PFSK-1 (cell line): ENCODE data around the gene DLGAP1.

Source experiments
- FOXP2 ChIP-seq: optimal IDR thresholded peaks from 2 replicates; pipeline ENCODE3; 2011; ENCODE audit warnings: borderline replicate concordance, control low read depth, inconsistent platforms; ENCODE audit not compliant: insufficient read depth; ENCODE audit errors: extremely low read length, extremely low read depth
- POLR2AphosphoS5 ChIP-seq: IDR thresholded peaks from 2 replicates; pipeline ENCODE4 v1.6.1; 2012; ENCODE audit warnings: low read depth, mild to moderate bottlenecking, control low read depth, low read length, moderate library complexity
- SIN3A ChIP-seq: IDR thresholded peaks from 2 replicates; pipeline ENCODE4 v1.6.1; 2012; ENCODE audit warnings: mild to moderate bottlenecking, low read length, moderate library complexity, borderline replicate concordance; ENCODE audit not compliant: insufficient read depth
- TAF1 ChIP-seq: IDR thresholded peaks from 2 replicates; pipeline ENCODE4 v1.6.1; 2012; ENCODE audit warnings: low read length, control low read depth, borderline replicate concordance; ENCODE audit not compliant: insufficient read depth
- TF ChIP-seq, protein P1 (sequence below), 2 experiments: IDR thresholded peaks; 2 replicates each; pipeline versions ENCODE4 v1.6.1 to v1.8.0; 2011 to 2012; ENCODE audit warnings: low read depth in 2 of 2, low read length in 2 of 2, control low read depth in 1 of 2, inconsistent platforms in 1 of 2, mild to moderate bottlenecking in 1 of 2, moderate library complexity in 1 of 2; ENCODE audit not compliant: insufficient read depth in 1 of 2

Gene DLGAP1

DNA sequence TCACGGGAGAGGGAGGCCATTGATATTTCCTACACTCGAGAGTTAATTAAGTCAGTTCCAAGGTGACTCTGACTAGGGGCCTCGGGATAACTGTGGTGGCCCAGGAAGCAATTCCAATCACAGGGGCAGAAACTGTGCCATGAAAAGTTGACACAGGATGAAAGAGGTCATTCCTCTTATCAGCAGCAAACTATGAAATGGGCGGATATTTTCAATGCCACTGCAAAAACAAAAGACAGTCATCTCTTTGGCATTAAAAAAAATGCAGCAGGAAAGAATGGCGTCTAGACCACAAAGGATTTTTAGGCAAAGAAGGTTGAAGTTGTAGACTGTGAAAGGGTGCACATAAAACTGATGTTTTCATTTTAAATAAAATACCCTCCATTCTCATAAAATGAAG is 955.1 kb downstream of the DLGAP1 start:
- TF ChIP-seq FOXP2 (no peak), TAF1 (no peak)
- TF ChIP-seq, protein P1, sequence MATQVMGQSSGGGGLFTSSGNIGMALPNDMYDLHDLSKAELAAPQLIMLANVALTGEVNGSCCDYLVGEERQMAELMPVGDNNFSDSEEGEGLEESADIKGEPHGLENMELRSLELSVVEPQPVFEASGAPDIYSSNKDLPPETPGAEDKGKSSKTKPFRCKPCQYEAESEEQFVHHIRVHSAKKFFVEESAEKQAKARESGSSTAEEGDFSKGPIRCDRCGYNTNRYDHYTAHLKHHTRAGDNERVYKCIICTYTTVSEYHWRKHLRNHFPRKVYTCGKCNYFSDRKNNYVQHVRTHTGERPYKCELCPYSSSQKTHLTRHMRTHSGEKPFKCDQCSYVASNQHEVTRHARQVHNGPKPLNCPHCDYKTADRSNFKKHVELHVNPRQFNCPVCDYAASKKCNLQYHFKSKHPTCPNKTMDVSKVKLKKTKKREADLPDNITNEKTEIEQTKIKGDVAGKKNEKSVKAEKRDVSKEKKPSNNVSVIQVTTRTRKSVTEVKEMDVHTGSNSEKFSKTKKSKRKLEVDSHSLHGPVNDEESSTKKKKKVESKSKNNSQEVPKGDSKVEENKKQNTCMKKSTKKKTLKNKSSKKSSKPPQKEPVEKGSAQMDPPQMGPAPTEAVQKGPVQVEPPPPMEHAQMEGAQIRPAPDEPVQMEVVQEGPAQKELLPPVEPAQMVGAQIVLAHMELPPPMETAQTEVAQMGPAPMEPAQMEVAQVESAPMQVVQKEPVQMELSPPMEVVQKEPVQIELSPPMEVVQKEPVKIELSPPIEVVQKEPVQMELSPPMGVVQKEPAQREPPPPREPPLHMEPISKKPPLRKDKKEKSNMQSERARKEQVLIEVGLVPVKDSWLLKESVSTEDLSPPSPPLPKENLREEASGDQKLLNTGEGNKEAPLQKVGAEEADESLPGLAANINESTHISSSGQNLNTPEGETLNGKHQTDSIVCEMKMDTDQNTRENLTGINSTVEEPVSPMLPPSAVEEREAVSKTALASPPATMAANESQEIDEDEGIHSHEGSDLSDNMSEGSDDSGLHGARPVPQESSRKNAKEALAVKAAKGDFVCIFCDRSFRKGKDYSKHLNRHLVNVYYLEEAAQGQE (IDR thresholded peaks at IDR 0.05; ENCODE audit: insufficient read depth in 1 of 2, low read depth in 2 of 2, low read length in 2 of 2) = no peak

DNA sequence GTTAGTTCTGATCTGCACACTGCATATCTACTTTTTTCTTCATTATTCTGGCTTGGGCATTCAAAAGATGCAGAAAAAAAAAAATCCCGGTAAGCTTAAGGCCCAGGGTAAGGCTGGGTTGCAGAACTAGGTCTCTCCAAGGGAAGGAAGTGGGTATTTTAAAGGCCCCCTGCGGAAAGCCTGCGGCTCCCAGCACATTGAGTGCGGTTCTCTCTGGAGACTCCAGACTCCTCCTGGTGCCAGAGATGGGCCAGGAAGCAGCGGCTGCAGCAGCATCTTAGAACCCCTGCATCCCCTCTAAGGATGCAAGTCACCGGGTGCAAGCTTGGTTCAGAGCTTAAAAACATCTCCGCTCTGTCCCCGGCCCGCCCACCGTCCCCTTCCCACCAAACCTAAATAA is 955.6 kb downstream of the DLGAP1 start:
- TF ChIP-seq, protein P1 (IDR thresholded peaks at IDR 0.05; ENCODE audit: insufficient read depth in 1 of 2, low read depth in 2 of 2, low read length in 2 of 2) = no peak
- TF ChIP-seq SIN3A (no peak), POLR2AphosphoS5 (no peak), FOXP2 (no peak), TAF1 (no peak)

DNA sequence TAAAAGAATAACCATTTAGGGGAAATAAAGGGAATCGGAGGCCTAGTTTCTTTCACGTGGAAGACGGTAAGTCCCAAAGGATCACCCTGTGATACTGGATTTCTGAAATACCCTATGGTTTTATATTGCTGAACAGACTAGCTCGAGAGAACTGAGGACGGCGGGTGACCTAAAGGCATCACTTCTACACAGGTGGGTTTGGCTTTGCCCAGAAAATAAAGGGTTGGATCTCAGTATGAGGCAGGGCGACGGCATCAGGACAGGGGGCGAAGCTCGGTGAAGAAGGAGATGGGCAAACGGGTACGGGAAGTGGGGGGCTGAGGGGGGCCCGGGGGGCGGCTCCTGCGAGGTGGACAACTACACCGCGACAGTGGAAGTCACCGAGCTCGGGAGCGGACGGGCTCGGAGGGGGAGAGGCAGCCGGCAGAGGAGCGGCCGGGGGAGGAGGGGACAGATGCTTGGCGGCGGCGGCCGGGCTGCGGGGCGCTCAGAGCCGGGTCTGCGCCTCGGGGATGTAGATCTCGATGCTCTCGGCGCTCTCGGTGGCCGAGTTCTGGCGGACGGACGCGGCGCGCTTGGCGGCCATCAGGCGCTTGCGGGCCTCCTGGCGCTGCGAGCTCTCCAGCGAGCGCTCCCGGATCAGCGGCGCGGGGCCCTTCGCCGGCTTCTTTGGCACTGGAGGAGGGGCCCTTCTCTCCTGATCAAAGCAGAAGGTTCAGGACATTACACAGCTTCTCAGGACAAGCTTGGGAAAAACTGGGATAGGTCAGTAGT is 956.2 kb downstream of the DLGAP1 start:
- TF ChIP-seq, protein P1 (IDR thresholded peaks at IDR 0.05; ENCODE audit: insufficient read depth in 1 of 2, low read depth in 2 of 2, low read length in 2 of 2) = no peak
- TF ChIP-seq FOXP2 (no peak), POLR2AphosphoS5 (no peak), SIN3A (no peak)

DNA sequence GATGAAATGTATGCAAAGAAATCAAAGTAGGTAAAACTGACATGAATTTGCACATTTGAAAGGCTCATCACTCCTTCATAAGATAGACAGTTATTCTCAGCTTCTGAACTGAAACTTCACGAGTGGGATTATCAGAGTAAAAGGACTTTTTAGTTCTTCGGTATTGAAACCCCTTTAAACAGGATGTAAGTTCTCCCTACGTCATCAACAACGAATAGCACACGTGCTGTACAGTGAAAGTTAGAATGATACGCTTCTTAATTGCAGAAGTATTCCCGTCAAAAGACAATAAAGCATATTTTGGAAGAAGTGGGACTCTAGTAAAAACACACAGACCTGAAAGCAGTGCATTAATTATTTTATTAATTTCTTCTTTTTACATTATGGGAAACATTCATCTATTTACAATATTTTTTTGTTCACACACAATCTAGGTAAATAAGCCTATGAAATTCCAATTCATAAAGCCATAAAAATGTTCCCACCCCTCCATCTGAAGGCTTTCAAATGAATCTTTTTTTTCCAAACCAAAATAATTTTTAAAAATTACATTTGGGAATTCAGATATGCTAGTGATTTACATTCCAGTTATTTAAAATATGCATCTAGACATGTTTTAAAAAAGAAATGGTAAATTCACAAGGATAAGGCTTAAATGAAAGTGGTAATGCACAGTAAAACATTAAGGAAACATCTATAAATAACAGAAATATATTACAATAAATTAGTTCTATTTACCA is 959.2 kb downstream of the DLGAP1 start:
- no peak for TF ChIP-seq POLR2AphosphoS5
- no peak for TF ChIP-seq FOXP2
- no peak for TF ChIP-seq SIN3A
- no peak for TF ChIP-seq TAF1
- TF ChIP-seq, protein P1 (IDR thresholded peaks at IDR 0.05; ENCODE audit: insufficient read depth in 1 of 2, low read depth in 2 of 2, low read length in 2 of 2) = no peak
